ENCODE data around the gene HSF4.

The HSF4 gene

GRCh38 chr16:67167588-67167987 is 3.0 kb downstream of the HSF4 start:
- DNase-seq, result no peak

- DNase-seq, result no peak
Measured at GRCh38 chr16:67169011-67169451, 4.5 kb downstream of the HSF4 start.

- no peak for DNase-seq
Measured at GRCh38 chr16:67169642-67170167, 5.2 kb downstream of the HSF4 start.

- DNase-seq, result no peak
Measured at GRCh38 chr16:67170168-67170948, 5.8 kb downstream of the HSF4 start, which contains the start of gene NOL3. Gene NOL3 (plus strand): TSS chr16:67170538.

GRCh38 chr16:67170949-67171649 is 6.6 kb downstream of the HSF4 start:
- no peak for DNase-seq

GRCh38 chr16:67173323-67173722 is 8.8 kb downstream of the HSF4 start:
- no peak for DNase-seq

GRCh38 chr16:67173808-67174705 is 9.5 kb downstream of the HSF4 start:
- peak; percentile 63 for DNase-seq

- DNase-seq, result no peak
Measured at GRCh38 chr16:67174706-67175231, 10.2 kb downstream of the HSF4 start.

- DNase-seq, result no peak
Measured at GRCh38 chr16:67176662-67177061, 12.1 kb downstream of the HSF4 start.

- peak; percentile 57 for DNase-seq
Measured at GRCh38 chr16:67177743-67178699, 13.5 kb downstream of the HSF4 start.

GRCh38 chr16:67179421-67180080 is 15.0 kb downstream of the HSF4 start:
- no peak for DNase-seq

- DNase-seq, result no peak
Measured at GRCh38 chr16:67180166-67180565, 15.6 kb downstream of the HSF4 start.

- DNase-seq, result no peak
Measured at GRCh38 chr16:67181346-67181745, 16.8 kb downstream of the HSF4 start.

GRCh38 chr16:67182288-67182687 is 17.7 kb downstream of the HSF4 start:
- no peak for DNase-seq

GRCh38 chr16:67183284-67183626 is 18.7 kb downstream of the HSF4 start:
- DNase-seq, result no peak

GRCh38 chr16:67183627-67184452 is 19.3 kb downstream of the HSF4 start, which contains the start of gene MATCAP1:
Gene MATCAP1 (minus strand): TSS chr16:67183963. CDS start chr16:67180610, 3,353 bp downstream.
- peak; percentile 89 for DNase-seq

GRCh38 chr16:67184453-67184994 is 20.0 kb downstream of the HSF4 start:
- DNase-seq, result no peak

- DNase-seq, result peak; percentile 74
Measured at GRCh38 chr16:67184995-67185650, 20.6 kb downstream of the HSF4 start.

- no peak for DNase-seq
Measured at GRCh38 chr16:67185651-67186134, 21.1 kb downstream of the HSF4 start.

Data from activated effector memory CD4-positive, alpha-beta T cell treated with Interleukin-2 at 50 U/mL for 16 hours (primary cell).